Activated CD4-positive, alpha-beta T cell treated with anti-CD3 and anti-CD28 coated beads, Interleukin-2, amount 10 ng/mL, durations not matched to agents 24 days and 14 days (primary cell): ENCODE measurements around the gene RANBP10. TPM values are rescaled to one million over a fixed set of nuclear protein-coding genes. Genes with fewer than 3 reads are reported as not detected.
A peak's percentile ranks its signal among the peaks of the same experiment; 100 is the strongest.

Experiments used
- DNase-seq: peaks from one replicate; pipeline ENCODE4 v3.0.0; 2022
- H3K27ac Mint-ChIP-seq: one replicate; pipeline ENCODE4 v1.8.0; 2022; ENCODE audit warnings: mild to moderate bottlenecking, mixed read lengths
- H3K27me3 Mint-ChIP-seq: one replicate; pipeline ENCODE4 v1.8.0; 2022; ENCODE audit warnings: mixed read lengths
- H3K36me3 Mint-ChIP-seq: one replicate; pipeline ENCODE4 v1.8.0; 2022; ENCODE audit warnings: low read depth, mild to moderate bottlenecking, mixed read lengths
- H3K4me1 Mint-ChIP-seq: one replicate; pipeline ENCODE4 v1.8.0; 2021; ENCODE audit warnings: mixed read lengths
- H3K4me3 Mint-ChIP-seq: one replicate; pipeline ENCODE4 v1.8.0; 2022; ENCODE audit warnings: mild to moderate bottlenecking, moderate library complexity, mixed read lengths
- H3K9me3 Mint-ChIP-seq: one replicate; pipeline ENCODE4 v1.8.0; 2021; ENCODE audit warnings: mixed read lengths
- intact Hi-C: fragments of 100-400 bp; cut with micrococcal nuclease; formaldehyde crosslinking; loops from one replicate; pipeline ENCODE4 v1.15.1; 2023
- total RNA-seq: library from RNA; stranded (reverse); gene quantifications from 2 replicates; pipeline ENCODE4 v1.2.3, GENCODE V29; 2022

Gene RANBP10
- total RNA-seq, 1 donor from 2014 or later, result 18.6 TPM

DNA sequence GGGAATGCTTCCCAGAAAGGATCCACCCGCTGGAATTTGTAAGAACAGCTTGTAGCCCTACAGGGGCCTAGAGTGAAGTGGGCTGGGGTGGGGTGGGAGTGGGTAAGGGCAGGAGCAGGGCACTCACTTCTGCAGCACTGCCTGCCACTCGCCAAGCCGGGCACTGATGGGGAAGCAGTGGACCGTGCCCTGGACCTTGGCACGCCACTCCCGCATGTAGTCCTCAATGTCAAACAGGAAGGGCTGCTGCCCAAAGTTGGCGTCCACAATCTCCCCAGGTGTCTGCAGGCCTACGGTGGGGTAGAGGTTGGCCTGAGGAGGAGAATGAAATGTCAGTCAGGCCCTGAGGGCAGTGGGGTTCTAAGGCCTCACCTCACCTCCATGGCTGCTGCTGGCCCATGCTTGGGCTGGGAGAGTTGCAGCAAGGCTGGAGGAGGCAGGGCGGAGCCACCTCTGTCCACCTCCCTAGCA lies 71.6 kb downstream of the RANBP10 start:
- Mint-ChIP-seq H3K9me3 (no peaks in the 10 kb centered on the region), H3K27me3 (no peaks in the 10 kb centered on the region), H3K4me3 (no peak overlapping the region), H3K4me1 (no peaks in the 10 kb centered on the region), H3K27ac (no peak overlapping the region), H3K36me3 (peaks cover 17% of the 10 kb centered on the region)
- DNase-seq, result no peak
- intact Hi-C loops, result no loop called here

DNA sequence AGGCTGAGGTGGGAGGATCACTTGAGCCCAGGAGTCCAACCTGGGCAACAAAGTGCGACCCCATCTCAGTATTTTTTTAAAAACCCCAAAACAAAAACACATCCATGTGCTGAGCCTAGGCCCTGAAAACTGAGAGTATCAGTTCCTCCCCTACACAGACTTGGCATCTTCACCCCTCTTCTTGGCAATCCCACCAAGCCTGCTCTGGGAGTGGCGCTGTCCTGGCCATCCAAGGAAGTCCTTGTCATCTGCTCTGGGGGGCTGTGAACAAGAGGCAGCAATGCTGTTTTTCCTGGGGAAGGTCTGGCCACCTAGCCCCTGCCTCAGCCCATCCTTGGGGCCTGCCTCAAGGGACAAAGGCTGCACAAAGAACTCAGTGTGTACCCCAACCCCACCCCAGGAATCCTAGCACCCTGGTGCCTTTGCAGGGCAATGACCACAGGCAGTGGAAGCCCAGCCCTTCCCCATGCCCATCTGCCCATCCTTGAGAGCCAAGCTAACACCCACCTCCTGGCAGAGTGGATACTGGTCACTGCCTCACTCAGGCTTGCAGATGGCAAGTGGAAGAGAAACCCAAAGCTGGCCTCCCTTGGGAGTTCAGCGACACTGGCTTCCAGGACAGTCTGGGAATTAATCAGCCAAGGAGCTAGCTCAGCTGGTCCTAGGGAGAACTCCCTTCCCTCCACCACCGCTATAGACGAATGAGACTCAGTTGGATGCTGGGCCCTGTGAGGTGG lies 72.5 kb downstream of the RANBP10 start:
- no peaks in the 10 kb centered on the region for H3K27me3 Mint-ChIP-seq
- no peaks in the 10 kb centered on the region for H3K4me1 Mint-ChIP-seq
- H3K27ac Mint-ChIP-seq, result no peak overlapping the region
- intact Hi-C loops, result no loop called here
- H3K36me3 Mint-ChIP-seq, result peaks cover 21% of the 10 kb centered on the region
- H3K9me3 Mint-ChIP-seq, result no peaks in the 10 kb centered on the region
- no peak for DNase-seq
- no peak overlapping the region for H3K4me3 Mint-ChIP-seq

DNA sequence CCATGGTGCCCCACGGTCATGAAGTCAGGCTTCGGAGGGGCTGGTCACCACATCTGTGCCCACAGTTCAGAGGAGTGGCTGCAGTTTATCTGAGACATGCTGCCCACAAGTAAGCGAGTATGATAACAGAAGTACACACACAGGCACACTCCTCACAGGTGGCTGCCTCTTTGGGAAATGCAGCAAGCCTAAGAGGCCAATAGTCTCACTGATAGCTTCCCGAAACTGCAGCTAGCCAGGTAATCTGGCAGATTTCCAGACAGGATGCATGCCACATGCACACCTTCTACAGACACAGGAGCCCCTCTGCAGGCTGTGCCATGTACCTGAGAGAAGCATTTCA lies 74.6 kb downstream of the RANBP10 start:
- no peaks in the 10 kb centered on the region for H3K27me3 Mint-ChIP-seq
- no peak overlapping the region for H3K4me3 Mint-ChIP-seq
- H3K36me3 Mint-ChIP-seq, result peaks cover 20% of the 10 kb centered on the region
- no peak overlapping the region for H3K27ac Mint-ChIP-seq
- H3K9me3 Mint-ChIP-seq, result no peaks in the 10 kb centered on the region
- no peak for DNase-seq
- H3K4me1 Mint-ChIP-seq, result no peaks in the 10 kb centered on the region
- intact Hi-C loops, result no loop called here

DNA sequence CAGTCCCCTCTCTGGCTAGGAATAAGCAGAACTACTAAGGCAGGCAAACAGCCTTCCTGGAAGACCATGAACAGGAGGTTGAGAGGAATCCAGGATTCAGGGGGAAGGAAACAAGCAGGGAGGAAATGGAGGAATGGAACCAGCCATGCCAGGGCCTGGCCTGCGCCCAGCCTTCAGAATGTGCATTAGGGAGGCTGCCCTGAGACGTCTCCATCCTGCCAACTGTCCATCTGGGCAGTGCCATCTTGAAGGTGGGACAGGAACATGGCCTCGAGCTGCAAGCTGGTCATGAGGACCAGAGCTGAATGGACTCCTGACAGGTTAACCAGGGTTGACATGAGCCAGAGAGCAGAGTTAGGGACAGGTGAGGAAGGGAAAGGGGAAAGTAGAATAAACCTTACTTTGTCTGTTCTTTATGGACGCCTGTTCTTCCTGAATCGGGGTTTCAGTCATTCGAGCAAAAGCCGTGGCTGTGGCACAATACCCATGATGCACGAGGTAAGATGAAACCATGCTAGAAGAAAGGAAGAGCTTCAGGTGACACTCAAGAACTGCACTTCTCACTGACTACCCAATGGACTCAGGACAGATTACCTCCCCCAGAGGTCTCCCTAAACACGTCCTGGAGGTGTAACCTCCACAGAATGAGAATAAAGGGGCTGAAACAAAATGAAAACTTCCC lies 75.1 kb downstream of the RANBP10 start:
- Mint-ChIP-seq H3K36me3 (peaks cover 23% of the 10 kb centered on the region), H3K4me1 (no peaks in the 10 kb centered on the region), H3K4me3 (no peak overlapping the region), H3K27ac (no peak overlapping the region), H3K9me3 (no peaks in the 10 kb centered on the region), H3K27me3 (no peaks in the 10 kb centered on the region)
- intact Hi-C loops, result no loop called here
- DNase-seq, result no peak

DNA sequence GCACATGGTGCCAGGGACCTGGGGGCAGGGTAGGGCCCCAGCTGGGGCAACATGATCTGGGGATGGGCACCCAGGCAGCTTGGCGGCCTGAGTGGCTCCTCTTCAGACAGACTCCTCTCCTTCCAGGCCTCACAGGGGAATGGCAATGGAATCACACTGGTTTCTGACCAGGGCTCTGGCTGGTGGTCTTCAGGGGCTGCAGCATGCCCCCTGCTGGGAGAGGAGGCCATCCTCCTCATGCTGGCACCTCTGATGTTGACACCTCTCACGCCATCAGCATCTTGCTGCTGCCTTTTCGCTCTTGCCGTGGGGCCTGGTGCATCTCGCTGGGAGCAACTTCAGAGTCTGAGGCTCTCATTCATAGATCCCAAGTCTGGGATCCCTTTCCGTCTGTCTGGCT lies 76.0 kb downstream of the RANBP10 start:
- no peaks in the 10 kb centered on the region for H3K4me1 Mint-ChIP-seq
- no peaks in the 10 kb centered on the region for H3K9me3 Mint-ChIP-seq
- H3K27ac Mint-ChIP-seq, result no peak overlapping the region
- intact Hi-C loops, result no loop called here
- no peak overlapping the region for H3K4me3 Mint-ChIP-seq
- no peaks in the 10 kb centered on the region for H3K27me3 Mint-ChIP-seq
- DNase-seq, result no peak
- peaks cover 23% of the 10 kb centered on the region for H3K36me3 Mint-ChIP-seq

DNA sequence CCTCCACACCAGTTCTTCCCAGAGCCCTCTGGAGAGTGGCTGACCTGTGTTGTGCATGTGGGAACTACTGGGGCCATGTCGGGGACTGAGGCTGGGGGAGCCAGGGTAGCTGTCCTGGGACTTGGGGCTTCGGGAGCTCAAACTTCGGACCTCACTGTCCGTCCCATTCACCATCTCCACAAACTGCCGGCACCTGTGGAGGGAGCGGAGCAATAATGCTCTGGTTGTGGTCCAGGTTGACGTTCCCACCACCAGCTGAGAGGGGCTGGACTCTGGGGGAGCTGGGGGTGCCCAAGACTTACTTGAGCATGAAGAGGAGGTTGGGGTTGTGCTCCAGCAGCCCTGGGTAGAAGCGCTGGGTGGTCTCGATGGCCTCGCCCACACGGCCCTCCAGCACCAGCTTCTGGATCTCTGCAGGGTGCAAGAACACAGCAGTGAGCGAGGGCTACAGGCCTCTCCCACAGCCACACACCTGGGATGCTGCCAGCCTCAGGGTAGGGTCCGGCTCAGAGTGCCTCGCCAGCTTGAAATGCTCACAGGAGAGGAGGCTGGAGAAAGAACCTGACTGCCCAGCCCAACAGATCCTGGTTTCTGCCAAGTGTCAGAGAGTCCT lies 76.6 kb downstream of the RANBP10 start:
- intact Hi-C loops, result no loop called here
- no peaks in the 10 kb centered on the region for H3K4me1 Mint-ChIP-seq
- no peaks in the 10 kb centered on the region for H3K9me3 Mint-ChIP-seq
- peaks cover 24% of the 10 kb centered on the region for H3K36me3 Mint-ChIP-seq
- H3K27me3 Mint-ChIP-seq, result no peaks in the 10 kb centered on the region
- H3K4me3 Mint-ChIP-seq, result no peak overlapping the region
- no peak for DNase-seq
- H3K27ac Mint-ChIP-seq, result no peak overlapping the region

DNA sequence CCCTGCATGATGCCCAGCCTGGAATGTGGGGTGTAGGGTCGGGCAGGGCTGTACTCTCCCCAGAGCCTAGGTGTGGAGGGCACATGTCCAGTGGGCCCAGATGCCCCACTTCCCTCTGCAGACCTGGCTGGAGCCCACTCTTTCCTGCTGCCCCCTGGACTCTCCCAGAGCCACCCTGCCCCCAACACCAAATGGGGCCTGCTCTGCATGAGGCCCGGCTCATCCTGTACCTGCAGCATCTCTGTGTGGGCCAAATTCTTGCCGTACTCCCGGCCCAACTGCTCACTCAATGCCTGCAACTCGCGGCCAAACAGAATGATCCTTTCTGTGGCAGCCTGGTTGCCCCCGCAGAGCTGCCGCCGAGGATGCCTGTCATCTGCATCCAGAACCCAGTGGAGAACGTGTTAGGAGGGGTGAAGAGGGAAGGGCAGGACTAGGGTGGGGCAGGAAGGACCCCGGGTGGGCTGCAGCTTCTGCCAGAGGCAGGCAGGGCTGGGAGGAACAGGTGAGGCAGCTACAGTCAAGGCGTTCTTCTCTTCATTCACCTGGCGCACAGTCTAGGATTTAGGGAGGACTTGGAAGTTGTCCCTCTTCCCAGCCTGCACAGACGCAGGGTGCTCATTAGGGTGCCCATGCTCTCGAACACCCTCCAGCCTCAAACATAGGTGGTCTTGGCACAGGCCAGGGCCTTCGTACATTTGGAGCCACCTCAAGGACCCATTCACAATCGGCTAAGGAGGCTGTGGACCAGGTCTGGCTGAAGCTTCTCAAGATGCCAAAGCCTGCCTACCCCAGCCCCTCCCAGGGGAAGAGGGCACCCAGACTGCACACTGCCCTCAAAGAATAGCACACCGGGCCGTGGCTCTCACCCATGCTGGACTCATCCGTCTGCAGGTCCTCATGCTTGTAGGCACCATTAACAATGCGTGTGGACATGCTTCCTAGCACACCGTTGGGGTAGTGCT lies 78.6 kb downstream of the RANBP10 start:
- Mint-ChIP-seq H3K4me3 (no peak overlapping the region), H3K27me3 (no peaks in the 10 kb centered on the region), H3K9me3 (no peaks in the 10 kb centered on the region), H3K27ac (no peak overlapping the region), H3K4me1 (no peaks in the 10 kb centered on the region), H3K36me3 (peaks cover 23% of the 10 kb centered on the region)
- no peak for DNase-seq
- intact Hi-C loops, result no loop called here

DNA sequence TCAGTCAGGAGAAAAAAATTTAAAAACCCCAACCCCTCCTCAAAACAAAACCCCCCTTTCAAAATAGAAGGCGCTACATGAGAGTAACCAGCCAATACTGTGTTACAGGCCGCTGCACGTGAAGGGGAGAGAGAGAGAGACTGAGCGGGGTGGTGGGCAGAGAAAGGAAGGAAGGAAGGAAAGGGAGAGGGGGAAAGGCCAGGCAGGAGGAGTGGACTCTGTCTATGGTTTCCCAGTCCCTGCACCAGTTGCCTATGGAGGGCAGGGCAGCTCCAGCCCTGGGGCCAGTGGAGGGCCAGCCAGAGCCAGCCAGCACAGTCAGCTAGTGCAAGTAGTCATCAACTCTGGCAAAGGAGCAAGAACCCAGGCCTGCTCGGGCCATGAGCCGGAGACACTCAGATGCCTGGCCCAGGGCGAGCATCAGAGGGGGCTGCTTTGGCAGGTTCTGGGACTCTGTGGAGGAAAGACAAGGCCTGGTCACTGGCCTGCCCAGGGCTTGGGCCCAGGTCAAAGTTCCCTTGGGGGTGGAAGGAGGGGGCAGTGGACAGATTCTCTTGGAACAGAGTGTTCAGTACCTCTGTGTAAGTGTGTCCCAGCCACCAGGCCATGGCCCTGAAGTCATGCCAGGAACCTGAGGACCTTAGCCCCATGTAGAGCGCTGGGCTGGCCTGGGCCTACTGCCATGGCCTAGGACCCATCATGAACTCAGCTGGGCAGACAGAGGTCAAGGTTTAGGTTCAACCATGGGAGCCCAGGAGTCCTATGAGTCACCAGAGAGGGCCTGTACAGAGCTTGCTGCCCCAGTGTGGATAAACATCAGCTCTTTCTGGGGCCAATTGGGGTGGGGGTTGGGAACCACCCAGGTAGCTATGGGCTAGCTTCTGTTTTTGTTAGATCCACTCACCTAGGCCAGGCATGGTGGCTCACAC lies 80.0 kb downstream of the RANBP10 start:
- H3K27ac Mint-ChIP-seq, result no peak overlapping the region
- no peaks in the 10 kb centered on the region for H3K9me3 Mint-ChIP-seq
- intact Hi-C loops, result no loop called here
- no peaks in the 10 kb centered on the region for H3K4me1 Mint-ChIP-seq
- no peaks in the 10 kb centered on the region for H3K27me3 Mint-ChIP-seq
- H3K4me3 Mint-ChIP-seq, result no peak overlapping the region
- no peak for DNase-seq
- H3K36me3 Mint-ChIP-seq, result peaks cover 23% of the 10 kb centered on the region

DNA sequence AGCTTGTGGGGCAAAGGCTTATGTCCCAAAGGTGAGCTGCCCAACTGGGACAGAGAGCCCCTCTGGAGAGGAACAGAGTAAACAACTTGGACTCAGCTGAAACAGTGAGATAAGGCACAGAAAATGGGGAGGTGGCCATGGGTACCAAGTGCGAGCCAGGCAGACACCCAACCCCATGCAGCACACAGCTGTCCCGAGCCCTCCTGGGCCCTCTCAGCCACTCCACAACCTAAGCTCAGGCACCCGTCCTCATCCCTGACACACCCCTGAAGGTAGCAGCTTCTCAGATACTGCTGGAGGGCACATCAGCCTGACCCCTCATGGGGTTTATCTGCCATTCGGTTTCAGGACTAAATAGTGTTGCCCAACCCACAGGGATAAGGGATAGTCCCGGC lies 82.5 kb downstream of the RANBP10 start:
- no peak for DNase-seq
- peaks cover 19% of the 10 kb centered on the region for H3K4me1 Mint-ChIP-seq
- H3K9me3 Mint-ChIP-seq, result no peaks in the 10 kb centered on the region
- H3K4me3 Mint-ChIP-seq, result no peak overlapping the region
- intact Hi-C loops, result no loop called here
- H3K27me3 Mint-ChIP-seq, result no peaks in the 10 kb centered on the region
- no peak overlapping the region for H3K27ac Mint-ChIP-seq
- peaks cover 11% of the 10 kb centered on the region for H3K36me3 Mint-ChIP-seq

DNA sequence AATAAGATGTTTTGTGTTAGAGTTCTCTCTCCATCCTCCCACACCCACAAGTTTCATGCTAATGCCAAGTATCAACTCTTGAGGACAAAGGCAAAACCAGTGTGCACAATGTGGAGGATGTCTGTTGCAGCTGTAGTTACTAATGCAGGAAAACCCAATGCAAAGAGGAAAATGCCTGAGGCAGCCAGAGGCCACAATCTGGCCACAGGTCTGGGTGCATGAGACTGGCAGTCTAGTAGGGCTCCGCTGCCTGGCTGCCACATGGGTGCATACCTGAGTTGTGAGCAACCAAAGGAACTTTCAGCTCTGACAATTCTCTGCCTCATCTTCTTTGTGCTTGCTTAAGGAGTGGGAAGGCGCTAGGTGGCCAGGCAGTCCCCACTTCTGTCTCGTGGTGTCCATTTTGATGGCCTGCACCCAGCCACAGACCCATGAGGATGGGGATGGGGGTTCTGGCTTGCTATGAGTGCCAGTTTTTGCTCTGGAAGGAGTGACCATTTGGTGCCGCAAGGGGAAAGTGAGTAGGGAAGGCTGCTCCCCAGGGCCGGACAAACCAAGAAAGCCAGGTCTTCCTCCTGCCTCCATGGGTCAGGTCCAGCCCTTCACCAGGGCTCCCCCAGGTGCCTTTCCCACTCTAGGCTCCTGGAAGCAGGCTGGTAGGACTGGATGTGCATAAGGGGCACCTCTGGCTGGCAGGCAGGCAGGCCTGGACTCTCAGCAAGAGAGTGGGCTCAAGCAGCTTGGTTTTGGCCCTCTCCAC lies 83.0 kb downstream of the RANBP10 start:
- Mint-ChIP-seq H3K4me3 (no peak overlapping the region), H3K27ac (no peak overlapping the region), H3K36me3 (peaks cover 11% of the 10 kb centered on the region), H3K9me3 (no peaks in the 10 kb centered on the region), H3K27me3 (no peaks in the 10 kb centered on the region), H3K4me1 (peaks cover 22% of the 10 kb centered on the region)
- no peak for DNase-seq
- intact Hi-C loops, result no loop called here

DNA sequence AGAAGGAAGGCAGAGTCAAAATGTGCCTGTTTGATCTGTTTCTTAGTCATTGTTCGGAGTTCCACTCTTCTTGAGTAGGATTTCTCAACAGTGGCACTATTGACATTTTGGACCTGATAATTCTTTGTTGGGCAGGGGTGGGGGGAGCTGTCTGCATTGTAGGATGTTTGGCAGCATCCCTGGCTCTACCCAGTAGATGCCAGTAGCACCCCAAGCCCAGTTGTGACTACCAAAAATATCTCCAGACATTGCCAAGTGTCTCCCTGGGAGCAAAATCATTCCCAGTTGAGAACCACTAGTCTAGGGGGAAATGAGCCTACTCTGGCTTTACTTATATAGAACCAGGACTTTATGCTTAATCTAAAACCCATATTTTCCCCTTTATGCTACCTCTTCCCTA lies 86.1 kb downstream of the RANBP10 start:
- no peak for DNase-seq
- no peaks in the 10 kb centered on the region for H3K9me3 Mint-ChIP-seq
- intact Hi-C loops, result no loop called here
- H3K27me3 Mint-ChIP-seq, result no peaks in the 10 kb centered on the region
- peaks cover 32% of the 10 kb centered on the region for H3K4me1 Mint-ChIP-seq
- peaks cover 8% of the 10 kb centered on the region for H3K36me3 Mint-ChIP-seq
- H3K27ac Mint-ChIP-seq, result peak overlapping the region; percentile 96
- H3K4me3 Mint-ChIP-seq, result peak overlapping the region; percentile 88

DNA sequence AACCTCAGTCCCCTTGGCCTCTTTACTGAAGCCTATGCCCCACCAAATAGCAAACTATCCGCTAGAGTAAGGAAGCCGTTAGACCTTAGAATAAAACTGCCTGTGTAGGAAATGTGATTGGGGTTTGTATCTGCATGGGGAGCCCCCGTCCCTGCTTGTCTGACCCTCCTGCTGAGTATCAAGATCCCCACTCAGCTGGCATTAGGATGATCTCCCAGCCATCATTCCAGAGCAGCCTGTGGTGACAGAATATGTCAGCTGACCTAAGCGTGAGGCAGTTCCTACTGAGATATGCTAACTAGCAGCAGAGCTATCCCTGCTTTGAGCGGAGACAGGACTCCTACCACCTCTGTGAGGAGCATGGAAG lies 86.6 kb downstream of the RANBP10 start:
- peak; percentile 77 for DNase-seq
- H3K9me3 Mint-ChIP-seq, result no peaks in the 10 kb centered on the region
- H3K27ac Mint-ChIP-seq, result peak overlapping the region; percentile 96
- H3K36me3 Mint-ChIP-seq, result peaks cover 7% of the 10 kb centered on the region
- peaks cover 32% of the 10 kb centered on the region for H3K4me1 Mint-ChIP-seq
- peak overlapping the region; percentile 88 for H3K4me3 Mint-ChIP-seq
- intact Hi-C loops, result loop anchor here (1.0 to 2.0 kb wide), 4 partner anchors 53 to 157 kb away; partner anchors contain the start of genes C16orf86, CTCF, ENKD1 and NUTF2
- no peaks in the 10 kb centered on the region for H3K27me3 Mint-ChIP-seq
